Neural cell (in vitro differentiated cells): ENCODE measurements around the gene MED27. TPM values are rescaled to one million over a fixed set of nuclear protein-coding genes. Genes with fewer than 3 reads are reported as not detected.

ENCODE experiments used
- H2AFZ ChIP-seq: fragments of 200-600, 300-800 bp; sonication (generic), shearing (Covaris generic); 2 replicates; pipeline ENCODE4 v1.6.0; 2014; ENCODE audit warnings: low read depth, mild to moderate bottlenecking, antibody characterized with exemption, low read length, moderate library complexity
- H3F3A ChIP-seq: fragments of 200-600 bp; shearing (Covaris generic); 2 replicates; pipeline ENCODE4 v1.6.1; 2016; ENCODE audit warnings: mild to moderate bottlenecking, moderate library complexity, mixed read lengths, antibody characterized with exemption, low read length; ENCODE audit not compliant: insufficient read depth, poor library complexity, severe bottlenecking
- H3K27ac ChIP-seq: fragments of 200-600, 300-800 bp; sonication (generic), shearing (Covaris generic); 2 replicates; pipeline ENCODE4 v1.5.1; 2014; ENCODE audit warnings: mild to moderate bottlenecking, low read length, moderate library complexity
- H3K27me3 ChIP-seq: fragments of 300-800, 200-600 bp; sonication (generic), shearing (Covaris generic); 2 replicates; pipeline ENCODE4 v1.6.0; 2014; ENCODE audit warnings: mild to moderate bottlenecking, low read depth, low read length, moderate library complexity; ENCODE audit not compliant: insufficient read depth
- H3K36me3 ChIP-seq: fragments of 300-800, 200-600 bp; sonication (generic), shearing (Covaris generic); 2 replicates; pipeline ENCODE4 v1.5.1; 2014; ENCODE audit warnings: mild to moderate bottlenecking, antibody characterized with exemption, low read length, moderate library complexity; ENCODE audit not compliant: insufficient read depth
- H3K4me2 ChIP-seq: fragments of 300-800, 200-600 bp; sonication (generic), shearing (Covaris generic); 2 replicates; pipeline ENCODE4 v1.6.0; 2014; ENCODE audit warnings: mild to moderate bottlenecking, low read length
- H3K4me3 ChIP-seq: fragments of 300-800, 200-600 bp; sonication (generic), shearing (Covaris generic); 2 replicates; pipeline ENCODE4 v1.5.1; 2014; ENCODE audit warnings: mild to moderate bottlenecking, low read length, moderate library complexity
- H3K79me2 ChIP-seq: fragments of 200-600 bp; shearing (Covaris generic); replicated peaks from 2 replicates; pipeline ENCODE4 v1.6.0; 2014; ENCODE audit warnings: mild to moderate bottlenecking, low read length, moderate library complexity; ENCODE audit not compliant: insufficient read depth
- H3K9ac ChIP-seq: fragments of 300-800, 200-600 bp; sonication (generic), shearing (Covaris generic); 2 replicates; pipeline ENCODE4 v1.6.1; 2016; ENCODE audit warnings: mild to moderate bottlenecking, low read length, mixed read lengths
- H3K9me2 ChIP-seq: fragments of 200-600 bp; shearing (Covaris generic); 2 replicates; pipeline ENCODE4 v1.6.1; 2016; ENCODE audit warnings: mild to moderate bottlenecking, low read length, mixed read lengths; ENCODE audit not compliant: insufficient read depth
- H3K9me3 ChIP-seq: fragments of 200-600, 300-800 bp; sonication (generic), shearing (Covaris generic); 2 replicates; pipeline ENCODE4 v1.6.1; 2016; ENCODE audit warnings: mild to moderate bottlenecking, mixed run types, low read length, moderate library complexity, mixed read lengths
- H4K20me1 ChIP-seq: fragments of 200-600 bp; shearing (Covaris generic); 2 replicates; pipeline ENCODE4 v1.6.1; 2016; ENCODE audit warnings: mild to moderate bottlenecking, mixed run types; ENCODE audit not compliant: insufficient read depth
- EP300 ChIP-seq: fragments of 450-650 bp; conservative IDR thresholded peaks from 2 replicates; pipeline ENCODE4 v1.6.1; 2014; ENCODE audit warnings: antibody characterized with exemption, mild to moderate bottlenecking, moderate library complexity; ENCODE audit not compliant: poor library complexity, severe bottlenecking
- EZH2 ChIP-seq: fragments of 200-600, 300-800 bp; shearing (Covaris generic), sonication (generic); IDR thresholded peaks from 2 replicates; pipeline ENCODE4 v1.6.1; 2014; ENCODE audit warnings: antibody characterized with exemption, low read length, borderline replicate concordance, mild to moderate bottlenecking; ENCODE audit not compliant: insufficient read depth, poor library complexity, severe bottlenecking
- MXI1 ChIP-seq: fragments of 450-650 bp; conservative IDR thresholded peaks from 2 replicates; pipeline ENCODE4 v1.6.1; 2014; ENCODE audit warnings: antibody characterized with exemption, mild to moderate bottlenecking; ENCODE audit not compliant: poor library complexity, severe bottlenecking
- POLR2AphosphoS5 ChIP-seq: IDR thresholded peaks from 2 replicates; pipeline ENCODE4 v1.6.1; 2012
- RAD21 ChIP-seq: fragments of 450-650 bp; conservative IDR thresholded peaks from 2 replicates; pipeline ENCODE4 v1.6.1; 2014; ENCODE audit warnings: antibody characterized with exemption, mild to moderate bottlenecking, moderate library complexity
- SMC3 ChIP-seq: fragments of 450-650 bp; conservative IDR thresholded peaks from 2 replicates; pipeline ENCODE4 v1.6.1; 2014; ENCODE audit warnings: antibody characterized with exemption, mild to moderate bottlenecking, moderate library complexity; ENCODE audit not compliant: poor library complexity
- TAF1 ChIP-seq: IDR thresholded peaks from 2 replicates; pipeline ENCODE4 v1.6.1; 2012; ENCODE audit warnings: low read depth
- polyA plus RNA-seq: library from polyadenylated mRNA; depleted of rRNA; stranded (reverse); fragments of >200 nt; gene quantifications from 2 replicates; pipeline ENCODE4 v1.2.3, GENCODE V29; 2014
- TF ChIP-seq, protein P1 (sequence below): IDR thresholded peaks from 2 replicates; pipeline ENCODE4 v1.6.1; 2012; ENCODE audit warnings: borderline replicate concordance
- TF ChIP-seq, protein P2 (sequence below): fragments of 450-650 bp; IDR thresholded peaks from 2 replicates; pipeline ENCODE4 v1.5.1; 2014; ENCODE audit warnings: antibody characterized with exemption, mild to moderate bottlenecking, moderate library complexity; ENCODE audit not compliant: poor library complexity, severe bottlenecking

Gene MED27
- polyA plus RNA-seq, 1 donor from 2014 or later, result 7.5 TPM

DNA sequence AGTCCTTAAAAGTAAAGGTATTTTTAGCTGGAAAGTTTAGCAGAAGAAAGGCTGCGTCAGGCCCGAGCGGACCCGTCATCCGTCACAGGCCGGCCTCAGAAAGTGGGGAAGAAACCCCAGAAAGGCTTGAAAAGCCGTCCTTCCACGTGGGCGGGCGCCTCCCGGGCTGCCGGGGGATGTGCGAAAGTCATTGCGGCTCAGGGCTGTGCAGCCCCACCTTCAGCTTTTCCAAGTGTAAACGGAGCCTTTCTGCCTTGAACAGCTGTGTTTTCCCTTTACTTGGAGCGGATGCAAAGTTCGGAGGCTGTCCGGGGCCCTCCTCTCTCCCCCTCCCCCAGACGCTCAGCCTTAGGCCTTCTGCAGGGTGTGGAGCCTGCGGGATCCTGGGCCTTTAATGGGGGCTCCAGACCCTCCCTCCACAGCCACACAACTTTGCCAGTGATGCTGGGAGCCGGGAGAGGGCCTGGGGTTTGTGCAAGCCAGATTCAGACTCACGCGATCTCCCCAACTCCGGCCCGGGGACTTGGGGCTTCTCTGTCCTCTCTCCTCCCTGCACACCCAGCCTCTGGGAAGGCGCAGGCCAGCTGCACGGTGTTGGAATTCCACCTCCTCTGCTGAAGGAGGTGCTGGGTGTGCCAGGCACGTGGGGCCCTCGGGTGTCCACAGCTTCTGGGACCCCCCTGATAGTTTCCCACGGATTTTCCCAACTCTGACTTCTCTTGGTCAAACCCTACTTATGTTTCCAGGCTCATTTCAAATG is 244.3 kb downstream of the MED27 start:
- Histone ChIP-seq H3K27me3 (no peaks in the 10 kb centered on the region), H2AFZ (no peak overlapping the region), H3K27ac (no peak overlapping the region), H3K4me2 (no peak overlapping the region), H3K9me3 (peaks cover 5% of the 10 kb centered on the region), H4K20me1 (no peaks in the 10 kb centered on the region), H3K79me2 (no peaks in the 10 kb centered on the region), H3K9me2 (no peaks in the 10 kb centered on the region), H3K36me3 (no peaks in the 10 kb centered on the region), H3F3A (no peaks in the 10 kb centered on the region), H3K9ac (no peak overlapping the region), H3K4me3 (no peak overlapping the region)
- TF ChIP-seq RAD21, result no peak
- no peak for TF ChIP-seq SMC3
- TF ChIP-seq, protein P1, sequence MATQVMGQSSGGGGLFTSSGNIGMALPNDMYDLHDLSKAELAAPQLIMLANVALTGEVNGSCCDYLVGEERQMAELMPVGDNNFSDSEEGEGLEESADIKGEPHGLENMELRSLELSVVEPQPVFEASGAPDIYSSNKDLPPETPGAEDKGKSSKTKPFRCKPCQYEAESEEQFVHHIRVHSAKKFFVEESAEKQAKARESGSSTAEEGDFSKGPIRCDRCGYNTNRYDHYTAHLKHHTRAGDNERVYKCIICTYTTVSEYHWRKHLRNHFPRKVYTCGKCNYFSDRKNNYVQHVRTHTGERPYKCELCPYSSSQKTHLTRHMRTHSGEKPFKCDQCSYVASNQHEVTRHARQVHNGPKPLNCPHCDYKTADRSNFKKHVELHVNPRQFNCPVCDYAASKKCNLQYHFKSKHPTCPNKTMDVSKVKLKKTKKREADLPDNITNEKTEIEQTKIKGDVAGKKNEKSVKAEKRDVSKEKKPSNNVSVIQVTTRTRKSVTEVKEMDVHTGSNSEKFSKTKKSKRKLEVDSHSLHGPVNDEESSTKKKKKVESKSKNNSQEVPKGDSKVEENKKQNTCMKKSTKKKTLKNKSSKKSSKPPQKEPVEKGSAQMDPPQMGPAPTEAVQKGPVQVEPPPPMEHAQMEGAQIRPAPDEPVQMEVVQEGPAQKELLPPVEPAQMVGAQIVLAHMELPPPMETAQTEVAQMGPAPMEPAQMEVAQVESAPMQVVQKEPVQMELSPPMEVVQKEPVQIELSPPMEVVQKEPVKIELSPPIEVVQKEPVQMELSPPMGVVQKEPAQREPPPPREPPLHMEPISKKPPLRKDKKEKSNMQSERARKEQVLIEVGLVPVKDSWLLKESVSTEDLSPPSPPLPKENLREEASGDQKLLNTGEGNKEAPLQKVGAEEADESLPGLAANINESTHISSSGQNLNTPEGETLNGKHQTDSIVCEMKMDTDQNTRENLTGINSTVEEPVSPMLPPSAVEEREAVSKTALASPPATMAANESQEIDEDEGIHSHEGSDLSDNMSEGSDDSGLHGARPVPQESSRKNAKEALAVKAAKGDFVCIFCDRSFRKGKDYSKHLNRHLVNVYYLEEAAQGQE, result no peak
- no peak for TF ChIP-seq TAF1
- TF ChIP-seq MXI1, result no peak
- TF ChIP-seq, protein P2, sequence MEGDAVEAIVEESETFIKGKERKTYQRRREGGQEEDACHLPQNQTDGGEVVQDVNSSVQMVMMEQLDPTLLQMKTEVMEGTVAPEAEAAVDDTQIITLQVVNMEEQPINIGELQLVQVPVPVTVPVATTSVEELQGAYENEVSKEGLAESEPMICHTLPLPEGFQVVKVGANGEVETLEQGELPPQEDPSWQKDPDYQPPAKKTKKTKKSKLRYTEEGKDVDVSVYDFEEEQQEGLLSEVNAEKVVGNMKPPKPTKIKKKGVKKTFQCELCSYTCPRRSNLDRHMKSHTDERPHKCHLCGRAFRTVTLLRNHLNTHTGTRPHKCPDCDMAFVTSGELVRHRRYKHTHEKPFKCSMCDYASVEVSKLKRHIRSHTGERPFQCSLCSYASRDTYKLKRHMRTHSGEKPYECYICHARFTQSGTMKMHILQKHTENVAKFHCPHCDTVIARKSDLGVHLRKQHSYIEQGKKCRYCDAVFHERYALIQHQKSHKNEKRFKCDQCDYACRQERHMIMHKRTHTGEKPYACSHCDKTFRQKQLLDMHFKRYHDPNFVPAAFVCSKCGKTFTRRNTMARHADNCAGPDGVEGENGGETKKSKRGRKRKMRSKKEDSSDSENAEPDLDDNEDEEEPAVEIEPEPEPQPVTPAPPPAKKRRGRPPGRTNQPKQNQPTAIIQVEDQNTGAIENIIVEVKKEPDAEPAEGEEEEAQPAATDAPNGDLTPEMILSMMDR, result no peak
- no peak for TF ChIP-seq EP300
- TF ChIP-seq EZH2, result no peak
- TF ChIP-seq POLR2AphosphoS5, result no peak

GRCh38 chr9:131834721-131835120 is 244.9 kb downstream of the MED27 start:
- Histone ChIP-seq H3K27me3 (no peaks in the 10 kb centered on the region), H4K20me1 (no peaks in the 10 kb centered on the region), H3K9me2 (no peaks in the 10 kb centered on the region), H3K4me3 (no peak overlapping the region), H3F3A (no peaks in the 10 kb centered on the region), H2AFZ (no peak overlapping the region), H3K4me2 (no peak overlapping the region), H3K9me3 (peaks cover 5% of the 10 kb centered on the region), H3K27ac (no peak overlapping the region), H3K9ac (no peak overlapping the region), H3K79me2 (no peaks in the 10 kb centered on the region), H3K36me3 (no peaks in the 10 kb centered on the region)
- TF ChIP-seq EZH2, result no peak
- TF ChIP-seq, protein P2, result no peak
- no peak for TF ChIP-seq EP300
- TF ChIP-seq SMC3, result no peak
- no peak for TF ChIP-seq POLR2AphosphoS5
